T-helper 2 cell (primary cell): Measurements from ENCODE around the gene ZNF81.
"Not testable (repeated sequence)": the region's sequence is repeated elsewhere in the genome, so short reads cannot be mapped to it uniquely, and the experiment has no call there.

ENCODE experiments used
- DNase-seq, 5 experiments: peaks; one replicate each; pipeline versions ENCODE4 v3.0.0 to v3.0.0-alpha.2; 2012 to 2022

Gene ZNF81

DNA sequence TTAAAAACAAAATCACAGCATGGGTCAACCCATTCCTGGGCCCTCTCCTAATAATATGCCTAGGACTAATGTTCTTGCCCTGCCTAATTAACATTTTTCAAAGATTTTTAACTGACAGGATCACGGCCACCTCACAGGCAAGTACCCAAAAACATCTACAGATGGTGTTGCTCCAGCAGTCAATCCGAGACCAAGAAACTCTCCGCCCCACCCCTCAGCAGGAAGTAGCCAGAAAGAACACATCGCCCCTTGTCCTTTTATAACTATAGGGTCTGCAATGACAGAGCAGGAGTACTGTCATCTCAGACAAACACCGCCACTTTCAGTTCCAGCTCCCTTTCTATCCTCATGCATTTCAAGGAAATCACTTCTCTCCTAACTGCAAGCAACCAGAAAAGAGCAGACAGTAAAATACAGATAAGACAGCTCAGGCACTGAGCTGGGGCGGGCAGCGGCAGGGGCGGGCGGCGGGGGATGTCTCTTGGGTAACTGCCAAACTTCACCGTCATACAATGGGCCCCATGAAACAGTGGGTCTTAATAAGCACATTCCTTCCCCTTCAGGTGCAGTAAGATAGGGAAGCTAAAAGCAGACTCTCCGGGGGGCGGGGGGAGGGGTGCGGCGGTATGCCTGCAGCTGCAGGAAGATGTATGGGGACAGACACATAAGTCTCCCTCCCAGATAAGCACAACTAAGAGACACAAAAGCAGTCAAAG lies 99.7 kb downstream of the ZNF81 start:
- peak in 1 of 5 experiments; percentile 49 for DNase-seq

- DNase-seq, result no peak
Observed at GRCh38 chrX:47936940-47937317, 100.2 kb downstream of the ZNF81 start.

DNA sequence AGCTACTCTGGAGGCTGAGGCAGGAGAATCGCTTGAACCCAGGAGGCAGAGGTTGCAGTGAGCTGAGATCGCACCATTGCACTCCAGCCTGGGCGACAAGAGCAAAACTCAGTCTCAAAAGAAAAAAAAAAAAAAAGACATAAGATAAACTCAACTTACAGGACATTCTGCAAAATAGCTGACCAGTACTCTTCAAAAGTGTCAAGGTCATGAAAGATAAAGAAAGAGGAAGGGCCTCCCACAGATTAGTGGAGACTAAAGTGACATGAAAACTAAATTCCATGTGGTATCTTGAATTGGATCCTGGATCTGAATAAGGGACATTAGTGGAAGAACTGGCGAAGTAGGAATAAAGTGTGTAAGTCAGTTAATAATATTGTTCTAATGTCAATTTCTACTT lies 103.7 kb downstream of the ZNF81 start:
- DNase-seq, result no peak

DNA sequence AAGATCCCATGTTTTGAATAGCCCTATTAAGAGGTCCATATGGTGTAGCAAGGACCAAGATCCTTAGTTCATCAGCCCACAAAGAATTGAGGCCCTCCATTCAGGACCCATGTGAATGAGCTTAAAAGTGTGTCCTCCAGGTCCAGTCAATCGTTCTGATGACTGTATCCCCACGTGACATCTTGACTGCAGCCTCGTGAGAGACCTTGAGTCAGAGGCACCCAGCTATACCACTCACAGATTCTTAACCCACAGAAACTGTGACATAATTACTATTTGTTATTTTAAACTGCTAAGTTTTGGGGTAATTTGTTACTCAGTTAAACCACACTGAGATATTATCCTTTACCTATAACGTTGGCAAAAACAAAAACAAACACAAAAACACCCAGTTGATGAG lies 104.7 kb downstream of the ZNF81 start:
- DNase-seq, result no peak

GRCh38 chrX:47955295-47955694 lies 118.6 kb downstream of the ZNF81 start:
- not testable (repeated sequence) for DNase-seq

- no peak for DNase-seq
Observed at GRCh38 chrX:47956016-47956415, 119.3 kb downstream of the ZNF81 start.

DNA sequence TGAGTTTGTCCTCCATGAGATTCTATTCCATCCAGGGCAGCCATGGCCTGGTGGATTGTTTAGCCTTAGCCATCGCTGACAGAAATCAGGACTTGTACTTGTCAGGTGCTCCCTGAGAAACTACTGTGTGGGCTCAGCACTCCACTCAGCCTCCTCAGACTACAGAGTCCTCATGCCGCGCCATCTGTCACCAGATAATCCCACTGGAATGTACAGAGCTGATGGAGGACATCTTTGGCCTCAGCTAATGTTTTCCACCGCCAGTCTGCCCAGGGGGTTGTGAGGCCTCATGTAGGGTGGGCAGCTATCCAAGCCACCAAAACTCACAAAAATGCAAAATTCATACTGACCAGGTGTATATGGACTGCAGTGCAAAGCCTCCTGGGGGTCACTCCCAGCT lies 121.5 kb downstream of the ZNF81 start:
- DNase-seq, result not testable (repeated sequence)

- DNase-seq, result peak in 1 of 5 experiments; percentile 3
Observed at GRCh38 chrX:47958761-47959342, 122.2 kb downstream of the ZNF81 start.

DNA sequence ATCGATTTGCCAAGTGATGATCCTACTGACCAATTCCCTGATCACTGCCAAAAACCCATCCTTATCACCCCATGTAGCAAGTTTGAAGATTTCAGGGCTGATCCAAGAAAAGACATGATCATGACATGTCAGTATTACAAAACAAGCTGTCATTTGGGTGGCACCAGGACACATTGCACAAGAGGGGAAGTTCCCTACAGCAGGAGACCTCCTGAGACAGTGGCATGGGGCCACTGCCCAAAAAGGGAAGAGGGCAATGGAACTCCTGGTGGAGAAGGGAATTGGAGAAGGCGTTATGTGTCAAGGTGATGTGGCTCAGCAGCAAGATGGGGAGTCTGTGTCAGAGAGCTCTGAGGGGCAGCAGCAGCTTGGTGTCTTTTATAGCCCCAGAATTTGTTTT lies 123.7 kb downstream of the ZNF81 start:
- DNase-seq, result no peak

GRCh38 chrX:47961830-47962229 lies 125.1 kb downstream of the ZNF81 start:
- DNase-seq, result not testable (repeated sequence)

DNA sequence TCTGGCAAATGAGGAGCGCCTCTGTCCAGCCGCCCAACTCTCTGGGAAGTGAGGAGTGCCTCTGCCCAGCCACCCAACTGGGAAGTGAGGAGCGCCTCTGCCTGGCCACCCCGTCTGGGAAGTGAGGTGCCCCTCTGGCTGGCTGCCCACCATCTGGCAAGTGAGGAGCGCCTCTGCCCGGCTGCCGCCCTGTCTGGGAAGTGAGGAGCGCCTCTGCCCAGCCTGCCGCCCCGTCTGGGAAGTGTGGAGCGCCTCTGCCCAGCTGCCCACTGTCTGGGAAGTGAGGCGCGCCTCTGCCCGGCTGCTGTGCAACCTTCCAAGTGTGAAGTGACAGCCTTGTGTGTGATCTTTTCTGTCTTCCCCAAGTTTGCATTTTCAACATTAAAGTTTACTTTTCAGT lies 128.8 kb downstream of the ZNF81 start:
- not testable (repeated sequence) for DNase-seq
